Activated CD4-positive, alpha-beta T cell treated with anti-CD3 and anti-CD28 coated beads, Interleukin-2, amount 50 U/mL, for 24 hours (primary cell): ENCODE measurements around the gene TLN1.

Experiments
- DNase-seq, 2 donors: peaks; one replicate each; pipeline ENCODE4 v3.0.0-alpha.2; 2020; ENCODE audit warnings: low read depth in 1 of 2, low spot score in 1 of 2

Gene TLN1

DNA sequence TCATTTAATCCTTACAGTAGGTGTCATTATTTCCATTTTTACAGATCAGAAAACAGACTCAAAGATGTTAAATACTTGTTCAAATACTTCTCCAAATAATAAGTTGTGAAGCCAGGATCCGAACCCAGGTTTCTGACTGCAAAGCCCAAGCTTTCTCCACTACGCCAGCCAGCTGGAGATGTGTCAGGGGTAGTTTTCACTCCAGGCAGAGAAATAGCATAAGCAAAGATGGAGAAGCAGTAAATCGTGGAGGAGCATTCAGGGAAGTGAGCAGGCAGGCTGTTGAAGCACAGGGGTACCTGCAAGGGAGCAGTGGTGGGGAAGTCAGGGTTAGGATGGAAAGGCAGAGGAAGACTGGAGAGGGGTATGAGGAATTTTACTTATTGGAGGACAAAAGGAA is 2.9 kb downstream of the TLN1 start:
- no peak for DNase-seq

DNA sequence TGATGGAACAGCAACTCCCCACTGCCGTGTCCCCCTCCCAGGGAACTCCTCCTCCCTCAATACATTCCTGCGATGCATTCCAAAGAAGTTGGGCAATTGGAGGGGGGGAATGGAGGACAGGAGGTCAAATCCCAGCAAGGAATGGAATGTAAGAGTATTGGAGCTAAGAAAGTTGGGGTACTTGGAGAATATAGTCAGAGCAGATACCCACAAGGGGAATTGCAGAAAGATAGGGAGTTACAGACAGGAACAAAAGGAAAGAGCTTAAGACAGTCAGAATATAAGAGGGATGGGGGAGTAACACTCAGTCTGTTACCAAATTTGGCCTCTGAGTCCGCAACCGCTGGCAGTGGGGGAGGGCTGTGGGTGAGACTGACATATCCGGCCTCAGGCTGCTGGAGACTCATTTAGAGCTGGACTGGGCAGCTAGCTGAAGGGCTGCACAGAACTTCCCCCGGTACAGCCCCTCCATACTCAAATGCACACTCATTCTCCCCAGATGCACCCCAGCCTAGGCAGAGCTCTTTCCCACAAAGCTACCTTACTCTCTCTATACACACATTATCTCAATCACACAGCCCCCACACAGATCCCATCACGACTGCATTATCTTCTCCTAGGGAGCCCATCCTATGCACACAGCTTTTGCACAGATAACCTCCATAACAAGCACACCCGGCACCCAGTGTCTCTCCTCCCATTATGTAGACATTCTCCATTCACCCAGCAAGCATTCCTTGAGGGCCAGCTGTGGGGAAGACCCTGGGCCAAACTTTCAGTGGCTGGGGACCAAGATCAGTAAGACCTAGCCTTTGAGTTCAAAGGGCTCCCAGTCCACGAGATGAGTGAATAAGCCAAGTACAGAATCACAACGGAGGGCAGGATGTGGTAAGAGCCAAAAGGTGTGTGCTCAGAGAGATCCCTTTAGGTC is 3.7 kb downstream of the TLN1 start:
- no peak for DNase-seq

DNA sequence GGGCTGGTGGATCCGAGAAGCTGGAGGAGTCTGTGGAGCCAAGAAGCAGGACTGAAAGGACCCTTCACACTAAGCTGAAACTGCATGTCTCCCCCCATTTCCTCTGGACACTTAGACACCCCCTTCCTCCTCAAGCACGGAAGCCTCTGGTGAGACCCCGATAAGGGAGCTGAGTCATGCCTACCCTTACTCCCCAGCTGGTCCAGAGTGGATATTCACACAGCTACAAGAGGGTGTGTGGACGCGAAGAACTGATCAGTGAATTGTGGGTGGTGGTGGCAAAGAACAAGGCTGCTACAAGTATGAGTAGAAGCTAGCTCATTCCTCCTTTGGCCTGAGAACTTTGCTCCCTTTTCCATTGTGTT is 4.3 kb downstream of the TLN1 start:
- DNase-seq, result no peak

DNA sequence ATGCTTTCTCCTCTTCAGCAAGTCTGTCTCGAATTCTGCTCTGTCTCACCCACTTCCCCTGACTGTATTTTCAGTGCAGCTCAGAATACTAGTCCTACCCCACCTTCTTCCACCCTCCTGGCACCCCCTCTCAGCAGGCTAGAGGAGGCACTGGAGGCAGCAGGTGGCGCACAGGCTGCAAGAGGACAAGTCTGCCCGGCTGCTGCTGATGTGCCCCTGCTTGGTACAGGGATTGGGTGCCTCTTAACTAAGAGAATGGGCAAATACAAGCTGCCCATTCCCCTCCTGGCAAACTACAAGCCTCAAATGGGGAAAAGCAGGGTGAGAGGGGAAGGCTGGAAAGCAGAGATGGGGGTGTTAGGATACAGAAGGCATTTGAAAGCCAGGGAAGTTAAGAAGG is 5.1 kb downstream of the TLN1 start:
- DNase-seq, result no peak

- no peak for DNase-seq
These were observed 6.6 kb downstream of the TLN1 start for GRCh38 chr9:35725362-35725761.

GRCh38 chr9:35723908-35724307 is 8.1 kb downstream of the TLN1 start:
- DNase-seq, result no peak

DNA sequence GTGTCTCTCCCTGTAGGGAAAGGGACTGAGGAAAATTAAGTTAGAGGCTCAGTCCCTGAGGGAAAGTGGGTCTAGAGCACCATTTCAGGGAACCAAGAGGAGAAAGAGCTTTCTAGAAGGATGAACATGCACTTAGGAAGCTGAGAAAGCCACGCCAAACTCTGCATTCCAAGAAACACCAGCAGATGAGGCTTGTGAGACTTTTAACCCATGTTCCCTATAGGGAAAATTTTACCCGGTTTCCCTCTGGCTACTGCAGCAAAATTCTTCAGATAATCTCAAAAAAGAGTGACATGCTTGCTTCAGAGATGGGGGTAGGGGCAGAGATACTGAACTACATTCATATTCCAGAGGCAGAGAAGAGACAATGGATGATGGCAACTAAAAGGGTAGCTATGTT is 8.6 kb downstream of the TLN1 start:
- DNase-seq, result no peak

GRCh38 chr9:35719546-35719945 is 12.4 kb downstream of the TLN1 start:
- no peak for DNase-seq

DNA sequence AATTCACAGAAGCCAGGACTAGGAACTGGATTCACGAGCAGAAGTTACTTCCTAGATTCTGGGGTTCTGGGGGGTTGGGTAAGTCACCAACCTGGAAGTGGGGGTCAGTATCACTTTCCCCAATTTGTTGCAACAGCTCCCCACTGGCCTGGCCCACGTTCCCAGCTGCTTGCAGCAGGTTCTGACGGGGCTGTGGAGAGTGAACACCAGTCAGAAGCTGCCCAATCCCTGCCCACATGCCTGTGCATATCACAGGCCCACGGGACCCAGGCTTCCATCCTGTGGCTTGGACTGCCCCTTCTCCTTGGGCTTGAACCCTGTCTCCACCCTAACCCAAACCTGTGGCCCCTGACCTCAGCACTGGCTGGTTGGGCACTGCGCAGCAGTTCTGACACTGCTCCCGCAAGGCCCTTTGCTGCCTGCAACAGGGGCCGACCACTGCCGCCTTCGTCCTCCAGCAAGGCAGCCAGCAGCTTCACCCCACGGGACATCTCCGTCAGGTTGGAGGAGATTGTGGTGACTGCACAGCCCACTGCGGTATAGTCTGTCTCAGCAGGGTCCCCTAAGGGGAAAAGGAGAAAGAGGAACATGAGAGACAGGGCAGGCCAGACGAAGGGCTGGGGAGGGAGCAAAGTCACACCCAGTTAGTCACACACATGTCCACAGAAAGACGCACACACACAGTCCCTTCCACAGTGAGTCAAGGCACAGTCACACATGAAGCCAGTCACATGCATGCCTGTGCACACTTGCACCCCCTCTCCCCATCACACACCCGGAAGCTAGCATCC is 13.1 kb downstream of the TLN1 start:
- DNase-seq, result no peak

- DNase-seq, result no peak
These were observed 14.7 kb downstream of the TLN1 start for GRCh38 chr9:35717132-35717870.

- DNase-seq, result no peak
These were observed 15.8 kb downstream of the TLN1 start for GRCh38 chr9:35716230-35716629.

- DNase-seq, result no peak
These were observed 17.3 kb downstream of the TLN1 start for GRCh38 chr9:35714579-35715252.

GRCh38 chr9:35714123-35714522 is 17.9 kb downstream of the TLN1 start:
- DNase-seq, result no peak

DNA sequence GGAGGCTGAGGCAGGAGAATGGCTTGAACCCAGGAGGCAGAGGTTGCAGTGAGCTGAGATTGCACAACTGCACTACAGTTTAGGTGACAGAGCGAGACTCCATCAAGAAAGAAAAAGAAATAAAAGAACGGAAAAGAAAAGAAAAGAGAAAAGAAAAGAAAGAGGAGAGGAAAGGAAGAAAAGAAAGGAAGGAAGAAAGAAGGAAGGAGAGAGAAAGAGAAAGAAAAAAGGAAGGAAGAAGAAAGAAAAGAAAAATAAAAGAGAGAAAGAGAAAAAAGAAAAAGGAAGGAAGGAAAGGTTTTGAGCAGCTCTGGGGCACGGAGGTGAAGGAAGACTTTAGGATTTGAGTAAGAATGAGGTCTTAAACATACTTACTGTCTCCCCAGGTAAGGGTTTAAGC is 18.4 kb downstream of the TLN1 start:
- DNase-seq, result no peak

GRCh38 chr9:35712762-35713400 is 19.1 kb downstream of the TLN1 start:
- DNase-seq, result no peak

DNA sequence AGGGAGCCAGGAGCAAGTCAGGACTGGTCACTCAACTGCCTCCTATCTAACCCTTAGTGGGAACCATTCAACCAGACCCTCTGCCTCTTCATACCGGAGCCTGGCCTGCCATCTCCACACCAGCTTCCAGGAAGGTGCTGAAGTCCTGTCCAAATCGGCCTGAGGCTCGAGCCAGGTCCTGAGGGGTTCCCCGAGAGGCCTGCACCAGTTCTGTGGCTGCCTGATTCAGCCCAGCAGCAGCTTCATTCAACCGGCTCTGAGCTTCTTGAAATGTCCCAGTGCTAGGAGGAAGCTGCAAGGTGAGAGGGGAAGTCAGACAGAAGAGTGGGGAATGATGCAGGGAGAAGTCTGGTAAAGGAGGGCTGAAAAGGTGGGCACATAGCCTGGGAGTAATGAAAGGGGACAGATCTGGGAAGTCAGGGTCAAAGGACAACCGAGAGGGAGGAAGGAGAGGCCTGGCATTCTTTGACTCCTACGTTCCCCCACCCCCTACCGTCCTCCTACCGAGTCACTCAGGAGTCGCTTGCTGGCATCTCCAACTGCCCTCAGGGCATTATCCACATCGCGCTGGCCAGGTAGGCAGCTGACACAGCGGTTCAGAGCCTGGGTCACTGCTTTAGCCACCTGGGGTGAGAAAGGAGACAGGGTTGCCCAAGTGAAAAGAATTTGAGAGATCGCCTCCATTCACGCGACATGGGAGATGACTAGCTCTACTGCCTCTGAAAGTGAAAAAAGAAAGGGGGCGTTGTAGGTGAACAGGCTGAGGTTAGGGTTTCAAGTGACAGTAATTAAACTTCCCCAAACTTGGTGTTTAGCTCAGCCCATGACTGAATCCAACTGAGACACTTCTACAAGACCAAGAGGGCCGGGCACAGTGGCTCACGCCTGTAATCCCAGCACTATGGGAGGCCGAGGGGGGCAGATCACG is 20.2 kb downstream of the TLN1 start:
- no peak for DNase-seq

DNA sequence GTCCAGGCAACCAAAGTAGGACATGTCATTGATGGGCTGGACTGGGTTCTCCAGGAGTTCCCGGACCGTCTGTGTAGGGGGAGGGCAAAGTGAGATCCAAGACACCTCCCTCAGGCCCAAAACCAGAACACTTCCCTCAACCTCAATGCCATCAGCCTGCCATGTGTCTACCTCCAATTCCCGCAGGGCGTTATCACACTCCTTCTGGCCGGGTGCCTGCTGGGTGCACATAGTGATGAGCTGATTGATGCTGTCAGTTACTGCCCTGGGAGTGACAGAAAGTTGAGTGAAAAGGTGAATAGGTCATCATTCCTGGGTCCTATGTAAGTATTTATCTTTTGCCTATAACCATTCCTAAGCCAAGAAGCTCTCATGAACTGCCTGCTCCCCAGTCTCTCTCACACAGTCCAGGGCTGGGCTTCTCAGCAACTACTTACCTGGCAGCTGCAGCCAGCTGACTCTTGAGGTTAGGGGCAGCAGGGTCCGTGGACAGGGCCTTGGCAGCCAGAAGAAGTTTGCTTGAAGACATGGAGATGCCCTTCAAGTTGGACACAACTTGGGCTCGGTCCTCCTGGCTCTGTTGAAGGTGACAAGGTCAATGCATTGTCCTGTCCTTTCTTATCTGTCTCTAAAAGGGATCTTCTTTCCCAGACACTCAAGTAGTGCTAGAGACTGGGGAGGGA is 21.0 kb downstream of the TLN1 start:
- DNase-seq, result no peak

GRCh38 chr9:35708146-35708545 is 23.8 kb downstream of the TLN1 start:
- no peak for DNase-seq

DNA sequence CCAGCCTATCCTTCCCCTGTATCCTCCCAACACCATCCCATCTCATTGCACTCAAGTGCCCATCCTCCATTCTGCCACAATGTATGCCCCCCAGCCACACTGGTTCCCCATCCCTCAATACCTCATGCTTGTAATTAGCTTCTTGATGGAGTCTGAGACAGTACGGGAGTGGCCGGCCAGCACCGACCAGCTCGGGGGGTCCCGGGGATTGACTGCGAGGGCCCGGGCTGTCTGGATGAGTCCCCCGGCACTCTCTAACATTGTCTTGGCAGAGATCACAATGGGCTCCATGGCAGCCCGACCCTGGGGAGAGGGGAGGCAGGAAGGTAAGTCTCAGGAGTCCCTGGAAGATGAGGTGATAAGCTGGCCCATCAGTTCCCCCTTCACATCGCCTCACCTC is 25.0 kb downstream of the TLN1 start:
- no peak for DNase-seq
